Tibial nerve (tissue), 4 donors: ENCODE results near the gene ENOPH1. TPM values are rescaled to one million over a fixed set of nuclear protein-coding genes. Genes with fewer than 3 reads are reported as not detected.
"Not testable (repeated sequence)": the region's sequence is repeated elsewhere in the genome, so short reads cannot be mapped to it uniquely, and the experiment has no call there.

ENCODE experiments used
- DNase-seq, 2 donors: peaks; one replicate each; pipeline ENCODE4 v3.0.0-alpha.2; 2019; ENCODE audit warnings: low spot score in 2 of 2
- H3K27ac ChIP-seq, 4 donors: fragments of 200-600 bp; sonication (generic) in 3 of 4; one replicate each; pipeline ENCODE4 v1.5.1; 2017 to 2019; ENCODE audit warnings: mild to moderate bottlenecking in 1 of 4
- H3K27me3 ChIP-seq, 2 donors: fragments of 200-600 bp; sonication (generic) in 1 of 2; one replicate each; pipeline versions ENCODE4 v1.5.1 to v1.6.0; 2017 to 2019
- H3K36me3 ChIP-seq, 3 donors: fragments of 200-600 bp; sonication (generic); one replicate each; pipeline ENCODE4 v1.5.1; 2018 to 2019
- H3K4me1 ChIP-seq, 4 donors: fragments of 200-600 bp; sonication (generic) in 3 of 4; one replicate each; pipeline ENCODE4 v1.5.1; 2017 to 2019
- H3K4me3 ChIP-seq, 4 donors: fragments of 200-600 bp; sonication (generic) in 3 of 4; one replicate each; pipeline ENCODE4 v1.5.1; 2017 to 2019; ENCODE audit warnings: mild to moderate bottlenecking in 1 of 4, moderate library complexity in 1 of 4
- H3K9me3 ChIP-seq, 4 donors: fragments of 200-600 bp; sonication (generic) in 3 of 4; one replicate each; pipeline ENCODE4 v1.5.1; 2017 to 2019
- EP300 ChIP-seq, 2 donors: sonication (generic); formaldehyde crosslinking; IDR thresholded peaks; one replicate each; pipeline ENCODE4 v1.6.1; 2017; ENCODE audit warnings: antibody characterized with exemption in 2 of 2, mild to moderate bottlenecking in 1 of 2
- POLR2A ChIP-seq, 2 donors: fragments of 450-650 bp; IDR thresholded peaks; one replicate each; pipeline ENCODE4 v1.6.1; 2017; ENCODE audit warnings: antibody characterized with exemption in 2 of 2, mild to moderate bottlenecking in 2 of 2, moderate library complexity in 2 of 2
- WGBS, 2 donors: methylation state at CpG; one replicate each; pipeline ENCODE4 v1.1.5; 2018; 5-methylcytosine and 5-hydroxymethylcytosine counted together
- total RNA-seq, 4 donors: library from RNA; depleted of rRNA; stranded (reverse); fragments of >200 nt; gene quantifications; one replicate each; pipeline ENCODE4 v1.1.0, GENCODE V29; 2016
- TF ChIP-seq, protein P1 (sequence below), 5 experiments: fragments of 200-600 bp in 3 of 5; fragments of 450-650 bp in 2 of 5; sonication (generic) in 3 of 5; IDR thresholded peaks; one replicate each; pipeline ENCODE4 v1.5.1; 2016 to 2019; ENCODE audit warnings: antibody characterized with exemption in 5 of 5, mild to moderate bottlenecking in 3 of 5, moderate library complexity in 2 of 5

The ENOPH1 gene
- total RNA-seq, 4 donors from 2014 or later = 26.2 to 41.3 (median 30.7) TPM

DNA sequence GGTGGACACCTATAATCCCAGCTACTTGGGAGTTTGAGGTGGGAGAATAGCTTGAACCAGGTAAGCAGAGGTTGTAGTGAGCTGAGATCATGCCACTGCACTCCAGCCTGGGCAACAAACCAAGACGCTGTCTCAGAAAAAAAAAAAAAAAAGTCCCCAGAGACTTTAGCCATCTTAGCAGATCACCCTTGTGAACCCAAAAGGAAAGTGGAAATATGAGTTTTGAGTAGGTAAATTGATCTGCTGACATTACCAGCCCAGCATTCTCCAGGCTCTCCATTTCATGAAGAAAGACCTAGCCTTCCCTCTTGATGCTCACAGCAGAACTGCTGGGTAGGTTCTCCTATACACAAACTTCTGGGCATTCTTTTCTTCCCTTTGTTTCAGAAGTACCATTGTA lies 32.1 kb upstream of the ENOPH1 start:
- WGBS, 2 donors = 86 to 88% methylated on average over 1 of the region's 1 CpG
- no peak for DNase-seq
- Histone ChIP-seq H3K27ac (no peak overlapping the region), H3K27me3 (no peaks in the 10 kb centered on the region), H3K4me3 (no peak overlapping the region), H3K9me3 (no peaks in the 10 kb centered on the region), H3K4me1 (no peaks in the 10 kb centered on the region), H3K36me3 (no peaks in the 10 kb centered on the region)
- TF ChIP-seq EP300 (IDR thresholded peaks at IDR 0.05) (no peak), POLR2A (IDR thresholded peaks at IDR 0.05) (no peak)
- TF ChIP-seq, protein P1, sequence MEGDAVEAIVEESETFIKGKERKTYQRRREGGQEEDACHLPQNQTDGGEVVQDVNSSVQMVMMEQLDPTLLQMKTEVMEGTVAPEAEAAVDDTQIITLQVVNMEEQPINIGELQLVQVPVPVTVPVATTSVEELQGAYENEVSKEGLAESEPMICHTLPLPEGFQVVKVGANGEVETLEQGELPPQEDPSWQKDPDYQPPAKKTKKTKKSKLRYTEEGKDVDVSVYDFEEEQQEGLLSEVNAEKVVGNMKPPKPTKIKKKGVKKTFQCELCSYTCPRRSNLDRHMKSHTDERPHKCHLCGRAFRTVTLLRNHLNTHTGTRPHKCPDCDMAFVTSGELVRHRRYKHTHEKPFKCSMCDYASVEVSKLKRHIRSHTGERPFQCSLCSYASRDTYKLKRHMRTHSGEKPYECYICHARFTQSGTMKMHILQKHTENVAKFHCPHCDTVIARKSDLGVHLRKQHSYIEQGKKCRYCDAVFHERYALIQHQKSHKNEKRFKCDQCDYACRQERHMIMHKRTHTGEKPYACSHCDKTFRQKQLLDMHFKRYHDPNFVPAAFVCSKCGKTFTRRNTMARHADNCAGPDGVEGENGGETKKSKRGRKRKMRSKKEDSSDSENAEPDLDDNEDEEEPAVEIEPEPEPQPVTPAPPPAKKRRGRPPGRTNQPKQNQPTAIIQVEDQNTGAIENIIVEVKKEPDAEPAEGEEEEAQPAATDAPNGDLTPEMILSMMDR (IDR thresholded peaks at IDR 0.05) = no peak

- TF ChIP-seq, protein P1 (IDR thresholded peaks at IDR 0.05) = no peak
- TF ChIP-seq POLR2A (IDR thresholded peaks at IDR 0.05) (no peak), EP300 (IDR thresholded peaks at IDR 0.05) (no peak)
- no peak overlapping the region for H3K4me3 ChIP-seq
- no peaks in the 10 kb centered on the region for H3K36me3 ChIP-seq
- 93 to 96% methylated on average over 7 of the region's 7 CpGs for WGBS, 2 donors
- no peaks in the 10 kb centered on the region for H3K4me1 ChIP-seq
- no peaks in the 10 kb centered on the region for H3K9me3 ChIP-seq
- no peak for DNase-seq
- no peak overlapping the region for H3K27ac ChIP-seq
- H3K27me3 ChIP-seq = no peaks in the 10 kb centered on the region
Measured at GRCh38 chr4:82401600-82401999, 28.8 kb upstream of the ENOPH1 start.

DNA sequence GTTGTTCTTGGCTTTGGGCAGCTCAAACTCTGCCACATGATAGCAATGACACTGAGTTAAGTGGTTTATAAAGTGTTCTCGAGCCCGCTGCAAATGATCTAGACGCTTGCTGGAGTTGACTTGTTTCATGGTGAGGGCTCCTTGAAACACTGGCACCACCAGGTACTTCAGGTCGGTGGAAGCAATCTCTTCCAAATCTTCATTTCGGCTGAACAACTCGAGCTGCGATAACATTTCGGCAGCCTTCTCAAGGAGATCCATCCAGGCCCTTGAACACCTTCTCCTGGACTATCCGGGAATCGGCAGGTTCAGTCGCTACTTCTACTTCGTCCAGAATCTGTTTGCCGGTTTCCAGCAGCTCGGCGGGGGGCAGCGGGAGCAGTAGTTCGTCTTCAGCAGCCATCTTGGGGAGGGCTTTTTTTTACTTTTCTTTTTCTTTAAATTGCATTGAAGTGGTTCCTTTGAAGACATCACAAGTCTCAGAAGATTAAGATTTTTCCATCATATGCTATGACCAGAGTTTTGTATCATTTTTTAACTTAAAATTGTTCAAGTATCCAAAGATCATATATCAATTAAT lies 28.1 kb upstream of the ENOPH1 start:
- TF ChIP-seq EP300 (IDR thresholded peaks at IDR 0.05) = no peak
- TF ChIP-seq, protein P1 (IDR thresholded peaks at IDR 0.05) = no peak
- no peak for TF ChIP-seq POLR2A (IDR thresholded peaks at IDR 0.05)
- WGBS, 2 donors = 92 to 94% methylated on average over 17 of the region's 17 CpGs
- DNase-seq = no peak

GRCh38 chr4:82403725-82404124 lies 26.7 kb upstream of the ENOPH1 start:
- Histone ChIP-seq H3K36me3 (no peaks in the 10 kb centered on the region), H3K27me3 (no peaks in the 10 kb centered on the region), H3K4me1 (no peaks in the 10 kb centered on the region), H3K27ac (no peak overlapping the region), H3K4me3 (no peak overlapping the region), H3K9me3 (no peaks in the 10 kb centered on the region)
- TF ChIP-seq POLR2A (IDR thresholded peaks at IDR 0.05) (no peak), EP300 (IDR thresholded peaks at IDR 0.05) (no peak)
- TF ChIP-seq, protein P1 (IDR thresholded peaks at IDR 0.05) = no peak
- DNase-seq = no peak
- WGBS, 2 donors = 66 to 71% methylated on average over 1 of the region's 1 CpG

More for the DNA sequence above, 28.1 kb upstream of the ENOPH1 start:
- H3K27me3 ChIP-seq = no peaks in the 10 kb centered on the region
- H3K36me3 ChIP-seq = no peaks in the 10 kb centered on the region
- no peaks in the 10 kb centered on the region for H3K4me1 ChIP-seq
- no peak overlapping the region for H3K27ac ChIP-seq
- H3K9me3 ChIP-seq = no peaks in the 10 kb centered on the region
- H3K4me3 ChIP-seq = no peak overlapping the region

- not testable (repeated sequence) for DNase-seq, H3K36me3 ChIP-seq, H3K27me3 ChIP-seq, H3K9me3 ChIP-seq, H3K4me1 ChIP-seq, H3K4me3 ChIP-seq, H3K27ac ChIP-seq
- 90 to 95% methylated on average over 11 of the region's 11 CpGs for WGBS, 2 donors
Measured at GRCh38 chr4:82415061-82415460, 15.3 kb upstream of the ENOPH1 start.

DNA sequence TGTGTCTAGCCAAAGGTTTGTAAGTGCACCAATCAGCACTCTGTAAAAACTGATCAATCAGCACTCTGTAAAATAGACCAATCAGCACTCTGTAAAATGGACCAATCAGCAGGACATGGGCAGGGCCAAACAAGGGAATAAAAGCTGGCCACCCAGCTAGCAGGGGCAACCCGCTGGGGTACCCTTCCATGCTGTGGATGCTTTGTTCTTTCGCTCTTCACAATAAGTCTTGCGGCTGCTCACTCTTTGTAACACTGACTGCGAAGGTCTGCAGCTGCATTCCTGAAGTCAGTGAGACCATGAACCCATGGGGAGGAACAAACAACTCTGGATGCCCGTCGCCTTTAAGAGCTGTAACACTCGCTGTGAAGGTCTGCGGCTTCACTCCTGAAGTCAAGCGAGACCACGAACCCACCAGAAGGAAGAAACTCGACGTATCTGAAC lies 14.4 kb upstream of the ENOPH1 start:
- WGBS, 2 donors = 75 to 84% methylated on average over 12 of the region's 12 CpGs
- no peak overlapping the region for H3K4me3 ChIP-seq
- no peaks in the 10 kb centered on the region for H3K9me3 ChIP-seq
- DNase-seq = no peak
- no peaks in the 10 kb centered on the region for H3K36me3 ChIP-seq
- no peak for TF ChIP-seq POLR2A (IDR thresholded peaks at IDR 0.05)
- TF ChIP-seq, protein P1 (IDR thresholded peaks at IDR 0.05) = no peak
- no peak for TF ChIP-seq EP300 (IDR thresholded peaks at IDR 0.05)
- no peaks in the 10 kb centered on the region for H3K4me1 ChIP-seq
- H3K27me3 ChIP-seq = no peaks in the 10 kb centered on the region
- H3K27ac ChIP-seq = no peak overlapping the region
